GM21576 (cell line): ENCODE results near the gene FAM168A.
"Not testable (repeated sequence)": the region's sequence is repeated elsewhere in the genome, so short reads cannot be mapped to it uniquely, and the experiment has no call there.

Source experiments
- ATAC-seq: cut with Tn5 transposase; IDR thresholded peaks from one replicate; pipeline ENCODE4 v1.9.1; 2021; ENCODE audit warnings: mild to moderate bottlenecking, moderate library complexity; ENCODE audit not compliant: unreplicated experiment

Gene FAM168A

DNA sequence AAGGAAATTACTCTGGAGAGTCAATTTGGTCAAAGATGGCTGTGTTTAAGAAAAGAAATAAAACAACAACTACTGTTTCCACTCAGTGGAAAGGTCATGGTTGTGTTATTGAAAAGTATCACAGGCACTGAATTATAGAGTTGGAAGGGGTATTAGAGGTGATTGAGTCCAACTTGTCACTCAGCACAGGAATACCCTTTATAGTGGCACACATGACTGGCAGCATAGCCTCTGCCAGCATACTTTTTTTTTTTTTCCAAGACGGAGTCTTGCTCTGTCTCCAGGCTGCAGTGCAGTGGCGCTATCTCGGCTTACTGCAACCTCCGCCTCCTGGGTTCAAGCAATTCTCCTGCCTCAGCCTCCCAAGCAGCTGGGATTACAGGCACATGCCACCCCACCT lies 161.1 kb downstream of the FAM168A start:
- not testable (repeated sequence) for ATAC-seq

- ATAC-seq = no peak
Measured at GRCh38 chr11:73431396-73431795, 166.5 kb downstream of the FAM168A start.

- no peak for ATAC-seq
Measured at GRCh38 chr11:73430326-73430725, 167.6 kb downstream of the FAM168A start.

- no peak for ATAC-seq
Measured at GRCh38 chr11:73429121-73429750, 168.7 kb downstream of the FAM168A start.

GRCh38 chr11:73428699-73429098 lies 169.2 kb downstream of the FAM168A start:
- no peak for ATAC-seq

- ATAC-seq = no peak
Measured at GRCh38 chr11:73428227-73428626, 169.7 kb downstream of the FAM168A start.

DNA sequence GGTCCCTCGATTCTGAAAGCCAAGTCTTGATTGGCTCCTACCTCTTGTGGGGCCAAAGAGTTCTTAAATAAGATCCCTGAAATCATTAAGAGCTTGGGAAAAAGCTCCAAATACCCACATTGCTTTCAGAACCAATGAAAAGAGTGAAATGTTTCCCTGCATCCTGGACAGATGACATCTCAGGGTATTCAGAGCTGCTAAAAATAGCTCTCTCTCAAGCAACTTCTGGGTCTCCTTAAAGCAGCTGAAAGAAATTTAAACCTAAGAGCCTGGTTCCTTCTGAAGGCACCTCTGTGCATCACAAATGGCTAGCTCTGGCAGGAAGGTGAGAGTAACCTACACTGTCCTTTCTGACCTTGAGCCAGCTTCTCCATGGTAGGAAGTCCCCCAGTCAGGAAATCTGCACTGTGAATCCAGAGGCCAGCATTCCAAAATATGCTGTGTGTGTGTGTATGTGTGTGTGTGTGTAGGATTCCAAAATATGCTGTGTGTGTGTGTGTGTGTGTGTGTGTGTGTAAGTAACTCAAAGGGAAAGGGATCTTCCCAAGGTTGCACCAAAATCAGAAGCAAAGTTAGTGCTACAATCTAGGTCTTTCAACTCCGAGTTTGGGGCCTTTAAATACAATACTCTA lies 171.6 kb downstream of the FAM168A start:
- no peak for ATAC-seq

- no peak for ATAC-seq
Measured at GRCh38 chr11:73425108-73425507, 172.8 kb downstream of the FAM168A start.

DNA sequence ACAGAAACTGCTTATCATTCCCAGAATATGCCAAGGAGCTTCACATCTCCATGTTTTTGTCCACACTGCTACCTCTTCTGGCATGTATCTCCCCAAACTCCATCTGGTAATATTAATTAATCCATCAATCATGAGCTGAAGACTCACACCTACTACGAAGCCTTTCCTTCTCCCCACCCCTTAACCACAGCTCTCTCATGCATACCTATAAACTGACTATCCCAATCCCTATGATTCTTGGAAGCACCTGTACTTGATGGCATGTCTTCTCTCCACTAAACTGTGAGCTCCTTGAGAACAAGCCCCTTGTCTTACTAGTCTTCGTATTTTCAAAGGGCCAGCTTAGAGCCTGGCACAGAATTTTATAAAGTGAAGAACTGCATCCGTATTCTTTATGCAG lies 174.4 kb downstream of the FAM168A start:
- no peak for ATAC-seq

GRCh38 chr11:73422886-73423285 lies 175.0 kb downstream of the FAM168A start:
- no peak for ATAC-seq

DNA sequence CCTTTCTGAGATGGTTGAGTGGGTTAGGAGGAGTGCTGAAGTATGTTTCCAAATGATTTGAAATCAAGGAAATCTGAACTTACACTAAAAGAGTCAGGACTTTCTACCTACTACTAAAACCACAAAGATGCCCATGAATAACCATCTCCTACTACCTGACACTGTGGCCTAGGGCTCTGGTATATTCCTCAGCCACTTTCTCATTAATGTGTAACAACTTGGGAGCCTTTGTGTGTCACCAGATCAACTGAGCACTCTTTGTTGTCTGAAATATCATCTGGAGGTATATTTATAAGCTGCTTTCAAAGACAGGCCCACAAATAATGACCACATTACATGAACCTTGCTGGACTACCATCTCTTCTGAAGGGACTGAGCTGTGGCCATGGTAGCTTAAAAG lies 177.8 kb downstream of the FAM168A start:
- no peak for ATAC-seq

DNA sequence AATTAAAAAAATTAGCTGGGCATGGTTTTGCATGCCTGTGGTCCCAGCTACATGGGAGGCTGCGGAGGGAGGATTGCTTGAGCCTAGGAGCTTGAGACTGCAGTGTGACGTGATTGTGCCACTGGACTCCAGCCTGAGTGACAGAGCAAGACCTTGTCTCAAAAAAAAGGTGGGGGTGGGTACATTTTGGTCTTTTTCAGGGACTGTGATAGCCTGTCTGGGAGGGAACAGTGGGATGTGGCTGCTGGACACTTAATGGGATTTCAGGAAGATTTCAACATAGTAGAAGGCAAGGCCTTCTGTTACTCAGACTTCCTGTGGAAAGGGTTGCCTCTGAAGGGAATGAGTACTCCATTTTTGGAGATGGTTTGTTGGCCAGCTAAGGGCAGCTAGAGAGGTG lies 181.1 kb downstream of the FAM168A start:
- no peak for ATAC-seq

GRCh38 chr11:73415854-73416615 lies 181.9 kb downstream of the FAM168A start:
- ATAC-seq = no peak

DNA sequence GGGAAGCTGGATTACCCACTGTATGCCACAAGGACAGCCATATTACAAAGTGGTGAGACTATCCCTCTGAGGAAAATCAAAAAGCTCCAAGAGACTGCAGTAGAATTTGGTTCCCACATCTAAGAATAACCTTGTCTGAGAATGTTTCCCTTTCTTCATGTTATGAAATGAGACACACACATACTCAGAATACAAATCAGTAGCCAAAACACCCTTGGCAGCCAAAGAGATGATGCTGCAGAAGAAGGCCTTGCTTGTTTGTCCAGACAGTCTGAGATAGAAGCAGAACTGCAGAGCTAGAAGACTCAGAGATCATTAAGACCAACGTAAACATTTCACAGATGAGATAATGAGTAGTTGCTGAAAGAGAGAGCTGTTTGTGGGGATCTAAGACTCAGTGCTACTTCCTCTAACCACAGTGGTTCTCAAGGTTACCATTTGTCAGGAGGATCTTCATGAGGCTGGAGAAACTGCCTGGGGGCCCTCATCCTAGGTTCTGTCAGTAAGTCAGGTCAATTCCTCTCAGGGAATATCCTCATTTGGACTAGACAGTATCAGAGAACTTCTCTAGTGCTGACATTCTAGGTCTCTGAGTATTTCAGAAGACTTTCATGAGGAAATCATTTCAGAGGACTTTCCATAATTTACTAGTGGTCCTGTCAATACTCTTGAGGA lies 182.8 kb downstream of the FAM168A start:
- no peak for ATAC-seq

GRCh38 chr11:73413256-73413655 lies 184.7 kb downstream of the FAM168A start:
- ATAC-seq = no peak

DNA sequence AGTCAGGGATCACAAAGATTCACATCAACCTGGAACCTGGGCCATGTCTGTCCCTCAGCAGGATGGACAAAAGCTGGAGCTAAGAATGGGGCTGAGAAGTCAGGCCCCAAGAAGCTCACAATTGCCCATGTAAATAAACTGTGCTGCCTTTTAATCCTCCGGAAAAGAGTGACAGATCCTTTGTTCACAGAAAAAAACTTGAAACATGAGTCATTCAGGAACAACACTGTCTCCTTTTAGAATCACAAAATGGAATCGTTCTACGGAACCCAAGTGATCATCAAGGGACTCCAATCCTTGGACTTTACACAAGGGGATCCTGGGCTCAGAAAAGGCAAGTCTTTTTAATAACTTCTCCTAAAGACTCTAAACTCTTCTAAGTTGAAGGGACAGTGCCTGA lies 185.6 kb downstream of the FAM168A start:
- no peak for ATAC-seq

DNA sequence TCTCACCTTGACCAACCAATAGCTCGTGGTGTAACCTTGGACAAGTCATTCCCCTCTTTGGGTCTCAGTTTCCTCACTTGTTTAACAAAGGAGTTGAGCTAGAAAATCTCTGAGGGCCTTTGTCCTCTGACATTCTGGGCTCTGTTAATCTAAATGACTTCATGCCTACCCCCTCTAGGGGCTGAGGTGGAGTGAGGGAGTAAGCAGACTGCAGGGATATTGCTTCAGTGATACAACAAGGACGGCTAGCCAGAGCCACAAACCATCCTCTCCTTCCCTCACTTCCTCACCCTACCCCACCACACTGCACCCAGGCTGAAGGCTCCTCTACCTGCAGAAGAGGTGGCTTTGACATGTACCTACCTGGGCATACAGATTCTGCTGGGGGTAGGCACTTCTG lies 186.9 kb downstream of the FAM168A start:
- no peak for ATAC-seq

GRCh38 chr11:73410627-73411026 lies 187.3 kb downstream of the FAM168A start:
- no peak for ATAC-seq

- ATAC-seq = no peak
Measured at GRCh38 chr11:73409431-73409830, 188.5 kb downstream of the FAM168A start.

DNA sequence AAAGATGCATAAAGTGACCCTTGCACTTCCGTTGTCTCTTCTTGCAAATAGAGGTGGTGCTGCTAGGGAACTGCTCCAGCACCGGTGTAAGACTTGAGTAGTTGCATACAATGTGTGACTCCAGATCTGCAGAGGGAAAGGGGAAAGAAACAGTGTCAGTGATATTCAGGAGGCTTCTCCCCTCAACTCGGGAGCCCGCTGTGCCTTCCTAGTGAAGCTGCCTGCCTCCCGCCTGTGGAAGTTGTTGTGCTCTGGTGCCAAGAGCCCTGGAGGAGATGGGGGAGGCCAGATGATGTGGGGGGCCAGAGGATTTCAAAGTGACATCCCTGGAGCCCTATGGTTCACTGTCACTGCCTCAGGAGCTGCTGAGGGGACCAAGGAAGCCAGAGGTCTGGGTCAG lies 191.3 kb downstream of the FAM168A start:
- ATAC-seq = no peak

- no peak for ATAC-seq
Measured at GRCh38 chr11:73406131-73406530, 191.8 kb downstream of the FAM168A start.

GRCh38 chr11:73405146-73405510 lies 192.8 kb downstream of the FAM168A start:
- no peak for ATAC-seq
